Neural cell (in vitro differentiated cells): ENCODE results near the gene AGO3.

Source experiments
- EP300 ChIP-seq: fragments of 450-650 bp; conservative IDR thresholded peaks from 2 replicates; pipeline ENCODE4 v1.6.1; 2014; ENCODE audit warnings: antibody characterized with exemption, mild to moderate bottlenecking, moderate library complexity; ENCODE audit not compliant: poor library complexity, severe bottlenecking
- EZH2 ChIP-seq: fragments of 200-600, 300-800 bp; shearing (Covaris generic), sonication (generic); IDR thresholded peaks from 2 replicates; pipeline ENCODE4 v1.6.1; 2014; ENCODE audit warnings: antibody characterized with exemption, low read length, borderline replicate concordance, mild to moderate bottlenecking; ENCODE audit not compliant: insufficient read depth, poor library complexity, severe bottlenecking
- SMC3 ChIP-seq: fragments of 450-650 bp; conservative IDR thresholded peaks from 2 replicates; pipeline ENCODE4 v1.6.1; 2014; ENCODE audit warnings: antibody characterized with exemption, mild to moderate bottlenecking, moderate library complexity; ENCODE audit not compliant: poor library complexity

DNA sequence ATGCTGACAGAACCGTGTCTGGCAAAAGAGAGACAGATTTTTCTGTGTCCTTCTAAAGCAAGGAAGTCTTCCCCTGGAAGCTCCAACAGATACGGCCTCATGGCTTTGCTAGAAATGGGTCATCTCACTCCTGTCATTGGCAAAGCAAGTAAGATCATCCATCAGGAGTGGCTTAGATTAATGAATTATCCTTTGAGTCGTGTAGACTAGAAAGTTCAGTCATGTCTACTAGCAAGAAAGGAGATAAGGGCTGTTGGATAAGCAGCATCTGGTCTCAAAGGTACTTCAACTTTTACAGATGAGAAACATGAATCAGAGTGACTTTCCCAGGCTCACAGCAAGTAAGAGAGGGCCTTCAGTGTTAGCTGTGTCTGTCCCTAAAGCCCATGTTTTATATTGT lies 3.4 kb upstream of the AGO3 start:
- TF ChIP-seq SMC3 (no peak), EP300 (no peak), EZH2 (no peak)
